Neural progenitor cell (in vitro differentiated cells): ENCODE data around the gene TEDDM1. TPM values are rescaled to one million over a fixed set of nuclear protein-coding genes. Genes with fewer than 3 reads are reported as not detected.
A peak's percentile ranks its signal among the peaks of the same experiment; 100 is the strongest.

Experiments
- DNase-seq: peaks from one replicate; pipeline ENCODE4 v3.0.0-alpha.2; 2016; ENCODE audit warnings: low spot score
- H2AFZ ChIP-seq: fragments of 200-600 bp; sonication (generic); replicated peaks from 2 replicates; pipeline ENCODE4 v1.6.1; 2016; ENCODE audit warnings: antibody characterized with exemption
- H3F3A ChIP-seq: fragments of 200-600 bp; sonication (generic); 2 replicates; pipeline ENCODE4 v1.6.1; 2016; ENCODE audit warnings: antibody characterized with exemption, low read depth
- H3K27ac ChIP-seq: fragments of 200-600 bp; sonication (generic); 2 replicates; pipeline ENCODE4 v1.5.1; 2016; ENCODE audit warnings: mild to moderate bottlenecking
- H3K27me3 ChIP-seq: fragments of 200-600 bp; sonication (generic); 2 replicates; pipeline ENCODE4 v1.6.1; 2016; ENCODE audit warnings: mild to moderate bottlenecking, moderate library complexity
- H3K36me3 ChIP-seq: fragments of 200-600 bp; sonication (generic); 2 replicates; pipeline ENCODE4 v1.5.1; 2016
- H3K4me1 ChIP-seq: fragments of 200-600 bp; sonication (generic); 2 replicates; pipeline ENCODE4 v1.6.1; 2016; ENCODE audit warnings: mixed run types
- H3K4me2 ChIP-seq: fragments of 200-600 bp; sonication (generic); 2 replicates; pipeline ENCODE4 v1.6.1; 2016
- H3K4me3 ChIP-seq: fragments of 200-600 bp; sonication (generic); 2 replicates; pipeline ENCODE4 v1.5.1; 2016
- H3K79me2 ChIP-seq: fragments of 200-600 bp; sonication (generic); 2 replicates; pipeline ENCODE4 v1.6.1; 2016; ENCODE audit warnings: low read depth
- H3K9ac ChIP-seq: fragments of 200-600 bp; sonication (generic); 2 replicates; pipeline ENCODE4 v1.6.1; 2016
- H3K9me3 ChIP-seq: fragments of 200-600 bp; sonication (generic); 2 replicates; pipeline ENCODE4 v1.5.1; 2016; ENCODE audit warnings: low read depth
- H4K20me1 ChIP-seq: fragments of 200-600 bp; sonication (generic); 2 replicates; pipeline ENCODE4 v1.6.1; 2016; ENCODE audit warnings: low read depth
- H3K27ac Mint-ChIP-seq: 3 replicates; pipeline ENCODE4 v1.8.0; 2021; ENCODE audit warnings: mixed read lengths
- H3K27me3 Mint-ChIP-seq: 2 replicates; pipeline ENCODE4 v1.8.0; 2022; ENCODE audit warnings: low read depth, mild to moderate bottlenecking, inconsistent platforms, moderate library complexity, mixed read lengths; ENCODE audit not compliant: insufficient read depth
- H3K36me3 Mint-ChIP-seq: 3 replicates; pipeline ENCODE4 v1.8.0; 2021; ENCODE audit warnings: mixed read lengths
- H3K4me1 Mint-ChIP-seq: 3 replicates; pipeline ENCODE4 v1.8.0; 2021; ENCODE audit warnings: mixed read lengths
- H3K4me3 Mint-ChIP-seq: 3 replicates; pipeline ENCODE4 v1.8.0; 2021; ENCODE audit warnings: mild to moderate bottlenecking, moderate library complexity, mixed read lengths
- H3K9me3 Mint-ChIP-seq: 3 replicates; pipeline ENCODE4 v1.8.0; 2020; ENCODE audit warnings: mixed read lengths
- CTCF ChIP-seq: fragments of 200-600 bp; sonication (generic); IDR thresholded peaks from 2 replicates; pipeline ENCODE4 v1.5.1; 2017; ENCODE audit warnings: antibody characterized with exemption, mild to moderate bottlenecking
- EZH2 ChIP-seq: fragments of 200-600 bp; sonication (generic); IDR thresholded peaks from 2 replicates; pipeline ENCODE4 v1.6.1; 2017; ENCODE audit warnings: antibody characterized with exemption, mild to moderate bottlenecking, moderate library complexity
- EZH2phosphoT487 ChIP-seq: fragments of 200-600 bp; sonication (generic); IDR thresholded peaks from 2 replicates; pipeline ENCODE4 v1.6.1; 2017; ENCODE audit warnings: antibody characterized with exemption
- total RNA-seq: library from RNA; depleted of rRNA; stranded (reverse); fragments of >200 nt; gene quantifications from 2 replicates; pipeline ENCODE4 v1.2.3, GENCODE V29; 2015; ENCODE audit warnings: low replicate concordance

TEDDM1 gene
- total RNA-seq, 1 donor from 2014 or later, result not detected

DNA sequence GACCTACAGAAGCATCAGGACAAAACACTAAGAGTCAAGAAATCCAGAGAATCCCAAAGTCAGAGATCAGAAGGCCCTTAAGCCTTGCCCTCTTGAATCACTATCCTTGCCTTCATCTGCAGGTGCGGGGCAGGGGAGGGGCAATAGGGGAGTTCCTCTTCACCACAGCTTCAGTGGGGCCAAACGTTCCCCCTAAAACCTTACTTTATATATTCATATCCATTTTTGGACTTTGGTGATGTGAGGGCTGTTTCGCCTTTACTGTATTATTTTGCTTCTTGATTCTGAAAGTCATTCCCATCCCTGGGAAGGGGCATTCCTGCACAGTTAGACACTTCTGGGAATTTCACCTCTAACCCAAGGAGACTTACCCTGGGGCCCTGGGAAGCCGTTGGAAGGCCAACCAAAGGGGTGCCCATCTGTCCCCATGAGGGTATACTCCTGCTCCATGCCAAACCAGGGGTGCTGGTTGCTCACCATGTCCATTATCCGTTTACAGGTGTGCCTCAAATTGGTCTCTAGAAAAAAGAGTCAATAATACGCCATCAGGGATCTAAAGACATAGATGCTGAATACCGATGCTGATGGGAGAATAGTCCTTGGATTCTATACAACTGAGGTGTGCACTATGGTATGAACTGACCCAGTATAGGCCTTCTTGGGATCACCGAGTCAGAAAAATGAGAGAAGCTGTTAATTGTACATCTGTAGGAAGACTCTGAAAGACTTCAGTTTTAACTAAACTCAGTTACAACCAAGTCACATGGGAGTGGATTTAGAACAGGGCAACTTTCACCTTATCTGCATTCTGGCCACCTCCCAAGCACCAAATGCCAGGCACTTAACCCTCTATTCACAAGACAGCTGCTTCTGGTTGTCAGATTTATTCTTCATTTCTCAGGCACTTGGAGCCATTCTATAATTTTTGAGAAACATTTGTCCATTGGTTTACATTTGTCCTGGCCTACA, 14.3 kb downstream of the TEDDM1 start:
- peaks cover 77% of the 10 kb centered on the region for H3K79me2 ChIP-seq
- peaks cover 92% of the 10 kb centered on the region for H3F3A ChIP-seq
- peaks cover 22% of the 10 kb centered on the region for H3K4me1 Mint-ChIP-seq
- no peak overlapping the region for H3K4me2 ChIP-seq
- no peak overlapping the region for H3K4me3 ChIP-seq
- no peaks in the 10 kb centered on the region for H3K9me3 ChIP-seq
- H4K20me1 ChIP-seq, result peaks cover 99% of the 10 kb centered on the region
- H3K36me3 ChIP-seq, result peaks cover 49% of the 10 kb centered on the region
- no peak overlapping the region for H3K27ac Mint-ChIP-seq
- H3K27ac ChIP-seq, result no peak overlapping the region
- no peak overlapping the region for H2AFZ ChIP-seq
- no peak for DNase-seq
- peaks cover 18% of the 10 kb centered on the region for H3K4me1 ChIP-seq
- H3K9me3 Mint-ChIP-seq, result no peaks in the 10 kb centered on the region
- H3K4me3 Mint-ChIP-seq, result no peak overlapping the region
- H3K27me3 Mint-ChIP-seq, result peaks cover 3% of the 10 kb centered on the region
- H3K9ac ChIP-seq, result no peak overlapping the region
- H3K27me3 ChIP-seq, result no peaks in the 10 kb centered on the region
- H3K36me3 Mint-ChIP-seq, result peaks cover 79% of the 10 kb centered on the region
- TF ChIP-seq EZH2, result no peak
- no peak for TF ChIP-seq EZH2phosphoT487
- TF ChIP-seq CTCF, result no peak

- peaks cover 19% of the 10 kb centered on the region for H3K4me1 Mint-ChIP-seq
- Histone ChIP-seq H3K9me3 (no peaks in the 10 kb centered on the region), H3K4me3 (no peak overlapping the region), H3K9ac (no peak overlapping the region), H2AFZ (no peak overlapping the region), H3K27me3 (no peaks in the 10 kb centered on the region), H4K20me1 (peaks cover 94% of the 10 kb centered on the region), H3K36me3 (peaks cover 49% of the 10 kb centered on the region), H3K79me2 (peaks cover 60% of the 10 kb centered on the region), H3K4me2 (no peak overlapping the region), H3F3A (peaks cover 97% of the 10 kb centered on the region), H3K4me1 (peaks cover 18% of the 10 kb centered on the region), H3K27ac (no peak overlapping the region)
- peaks cover 69% of the 10 kb centered on the region for H3K36me3 Mint-ChIP-seq
- DNase-seq, result no peak
- no peak overlapping the region for H3K4me3 Mint-ChIP-seq
- H3K9me3 Mint-ChIP-seq, result no peaks in the 10 kb centered on the region
- H3K27ac Mint-ChIP-seq, result no peak overlapping the region
- TF ChIP-seq EZH2phosphoT487 (no peak), CTCF (no peak), EZH2 (no peak)
- no peaks in the 10 kb centered on the region for H3K27me3 Mint-ChIP-seq
These were observed 16.0 kb downstream of the TEDDM1 start for GRCh38 chr1:182384387-182384960.

GRCh38 chr1:182383934-182384333, 16.5 kb downstream of the TEDDM1 start:
- no peak for DNase-seq
- no peak for TF ChIP-seq EZH2phosphoT487
- peak overlapping the region; percentile 29 for H3K27ac ChIP-seq
- Mint-ChIP-seq H3K9me3 (no peaks in the 10 kb centered on the region), H3K27ac (no peak overlapping the region), H3K27me3 (no peaks in the 10 kb centered on the region), H3K36me3 (peaks cover 65% of the 10 kb centered on the region), H3K4me3 (no peak overlapping the region), H3K4me1 (peaks cover 15% of the 10 kb centered on the region)
- peaks cover 15% of the 10 kb centered on the region for H3K4me1 ChIP-seq
- H3F3A ChIP-seq, result peaks cover 94% of the 10 kb centered on the region
- H3K4me2 ChIP-seq, result no peak overlapping the region
- peaks cover 89% of the 10 kb centered on the region for H4K20me1 ChIP-seq
- H3K4me3 ChIP-seq, result no peak overlapping the region
- H3K9ac ChIP-seq, result no peak overlapping the region
- peaks cover 54% of the 10 kb centered on the region for H3K79me2 ChIP-seq
- no peaks in the 10 kb centered on the region for H3K27me3 ChIP-seq
- peaks cover 49% of the 10 kb centered on the region for H3K36me3 ChIP-seq
- no peak overlapping the region for H2AFZ ChIP-seq
- no peaks in the 10 kb centered on the region for H3K9me3 ChIP-seq
